Stimulated activated CD8-positive, alpha-beta memory T cell treated with anti-CD3 and anti-CD28 coated beads, Interleukin-7, amount 100 ng/mL, for 24 hours (primary cell): ENCODE measurements around the gene CLEC11A.

Experiments used
- DNase-seq: peaks from one replicate; pipeline ENCODE4 v3.0.0-alpha.2; 2020; ENCODE audit warnings: low read depth

The CLEC11A gene, protein sequence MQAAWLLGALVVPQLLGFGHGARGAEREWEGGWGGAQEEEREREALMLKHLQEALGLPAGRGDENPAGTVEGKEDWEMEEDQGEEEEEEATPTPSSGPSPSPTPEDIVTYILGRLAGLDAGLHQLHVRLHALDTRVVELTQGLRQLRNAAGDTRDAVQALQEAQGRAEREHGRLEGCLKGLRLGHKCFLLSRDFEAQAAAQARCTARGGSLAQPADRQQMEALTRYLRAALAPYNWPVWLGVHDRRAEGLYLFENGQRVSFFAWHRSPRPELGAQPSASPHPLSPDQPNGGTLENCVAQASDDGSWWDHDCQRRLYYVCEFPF

GRCh38 chr19:50723069-50723468, at the start of gene CLEC11A:
CLEC11A (plus strand) TSS chr19:50723364; CDS start chr19:50723526, 162 bp downstream.
- DNase-seq = no peak

GRCh38 chr19:50676625-50677197, 46.5 kb upstream of the CLEC11A start:
- DNase-seq = no peak

DNA sequence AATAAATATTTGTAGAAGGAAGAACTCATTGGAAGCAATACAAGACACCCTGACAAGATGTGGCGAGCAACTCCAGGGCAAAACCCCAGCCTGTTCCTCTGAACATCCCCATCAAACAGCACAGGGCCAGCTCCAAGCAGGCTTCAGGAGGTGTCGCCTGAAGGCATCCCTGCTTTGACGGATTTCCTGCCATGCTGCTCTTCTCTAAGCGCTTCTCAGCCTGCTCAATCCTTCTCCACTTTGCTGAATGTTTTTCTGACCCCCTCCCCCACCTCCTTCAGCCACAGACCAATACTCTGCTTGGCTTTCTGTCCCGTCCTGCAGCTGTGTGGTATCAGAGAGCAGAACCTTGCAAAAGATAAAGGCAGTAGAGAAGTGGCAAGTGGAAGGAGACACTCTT, 45.5 kb upstream of the CLEC11A start:
- no peak for DNase-seq

- DNase-seq = no peak
Observed at GRCh38 chr19:50678323-50678722, 44.8 kb upstream of the CLEC11A start.

GRCh38 chr19:50679177-50680125, 43.7 kb upstream of the CLEC11A start:
- DNase-seq = peak; percentile 48

DNA sequence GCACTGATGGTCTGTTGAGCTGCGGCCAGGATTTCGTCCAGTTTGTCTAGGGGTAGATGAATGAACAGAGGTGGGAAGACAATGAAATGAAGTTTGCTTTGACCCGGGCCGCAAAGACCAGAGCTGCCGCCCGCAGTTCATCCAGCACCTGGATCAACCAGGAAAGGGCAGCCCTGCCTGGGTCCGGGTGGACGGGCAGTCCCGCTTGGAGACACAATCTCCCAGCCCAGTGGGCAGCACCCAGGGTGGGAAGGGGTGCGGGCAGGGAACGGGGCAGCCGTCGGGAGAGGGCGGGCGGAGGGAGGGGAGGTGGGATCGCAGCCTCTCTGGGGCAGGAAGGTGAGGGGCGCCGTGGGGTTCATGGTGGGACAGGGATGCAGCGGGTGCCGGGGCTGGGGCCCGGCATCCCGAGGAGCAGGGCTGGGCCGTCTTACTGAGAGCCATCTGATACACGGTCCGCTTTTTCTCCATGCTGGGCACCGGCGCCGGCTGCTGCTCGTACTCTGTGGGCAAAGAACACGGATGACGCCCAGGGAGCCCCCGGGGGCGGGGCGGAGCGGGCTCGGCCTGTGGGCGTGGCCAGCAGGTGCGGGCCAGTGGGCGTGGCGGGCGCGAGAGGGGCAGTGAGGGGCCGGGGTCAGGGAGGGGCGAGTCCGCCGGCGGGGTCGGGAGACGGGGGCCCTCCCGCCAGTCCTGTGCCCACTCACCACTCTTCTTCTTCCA, 36.7 kb upstream of the CLEC11A start:
- no peak for DNase-seq

GRCh38 chr19:50688766-50689165, 34.4 kb upstream of the CLEC11A start:
- DNase-seq = no peak

DNA sequence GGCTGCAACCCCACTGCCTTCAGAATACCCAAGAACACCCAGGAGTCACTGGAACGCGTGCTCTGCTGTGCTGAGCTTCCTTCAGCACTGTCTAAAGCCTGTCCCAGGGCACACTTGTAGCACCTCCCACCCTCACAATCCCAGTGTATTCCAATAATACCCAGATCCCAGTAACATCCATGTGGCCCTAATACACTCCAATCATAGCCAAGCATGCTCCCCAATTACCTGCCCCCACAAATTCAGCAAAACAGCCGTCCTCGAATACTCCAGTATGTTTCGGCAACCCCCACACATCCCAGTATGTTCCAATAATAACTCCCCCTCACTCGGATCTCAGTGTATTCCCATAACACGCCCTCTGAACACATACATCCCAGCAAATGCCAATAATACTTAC, 32.7 kb upstream of the CLEC11A start:
- no peak for DNase-seq

GRCh38 chr19:50693064-50693975, 29.8 kb upstream of the CLEC11A start:
- no peak for DNase-seq

DNA sequence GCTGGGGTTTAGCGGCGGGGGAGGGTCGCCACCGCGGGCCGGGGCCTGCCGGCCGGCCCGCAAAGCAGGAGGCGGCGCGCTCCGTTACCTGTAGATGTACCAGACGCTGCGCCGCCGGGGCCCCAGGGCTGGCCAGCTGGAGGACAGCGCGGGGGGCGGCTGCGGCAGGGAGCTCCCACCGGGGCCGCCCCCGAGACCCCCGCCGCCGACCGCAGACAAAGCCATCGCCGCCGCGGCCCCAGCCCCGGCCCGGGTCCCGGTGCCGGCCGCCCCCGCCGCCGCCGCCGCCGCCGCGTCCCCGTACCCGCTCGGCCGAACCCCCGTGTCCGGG, 28.4 kb upstream of the CLEC11A start:
- no peak for DNase-seq

- DNase-seq = no peak
Observed at GRCh38 chr19:50695251-50696093, 27.7 kb upstream of the CLEC11A start.

- DNase-seq = no peak
Observed at GRCh38 chr19:50696094-50696483, 27.1 kb upstream of the CLEC11A start.

- no peak for DNase-seq
Observed at GRCh38 chr19:50697414-50698124, 25.6 kb upstream of the CLEC11A start.

- no peak for DNase-seq
Observed at GRCh38 chr19:50701367-50701985, 21.7 kb upstream of the CLEC11A start.

- DNase-seq = no peak
Observed at GRCh38 chr19:50702158-50702870, 20.9 kb upstream of the CLEC11A start.

DNA sequence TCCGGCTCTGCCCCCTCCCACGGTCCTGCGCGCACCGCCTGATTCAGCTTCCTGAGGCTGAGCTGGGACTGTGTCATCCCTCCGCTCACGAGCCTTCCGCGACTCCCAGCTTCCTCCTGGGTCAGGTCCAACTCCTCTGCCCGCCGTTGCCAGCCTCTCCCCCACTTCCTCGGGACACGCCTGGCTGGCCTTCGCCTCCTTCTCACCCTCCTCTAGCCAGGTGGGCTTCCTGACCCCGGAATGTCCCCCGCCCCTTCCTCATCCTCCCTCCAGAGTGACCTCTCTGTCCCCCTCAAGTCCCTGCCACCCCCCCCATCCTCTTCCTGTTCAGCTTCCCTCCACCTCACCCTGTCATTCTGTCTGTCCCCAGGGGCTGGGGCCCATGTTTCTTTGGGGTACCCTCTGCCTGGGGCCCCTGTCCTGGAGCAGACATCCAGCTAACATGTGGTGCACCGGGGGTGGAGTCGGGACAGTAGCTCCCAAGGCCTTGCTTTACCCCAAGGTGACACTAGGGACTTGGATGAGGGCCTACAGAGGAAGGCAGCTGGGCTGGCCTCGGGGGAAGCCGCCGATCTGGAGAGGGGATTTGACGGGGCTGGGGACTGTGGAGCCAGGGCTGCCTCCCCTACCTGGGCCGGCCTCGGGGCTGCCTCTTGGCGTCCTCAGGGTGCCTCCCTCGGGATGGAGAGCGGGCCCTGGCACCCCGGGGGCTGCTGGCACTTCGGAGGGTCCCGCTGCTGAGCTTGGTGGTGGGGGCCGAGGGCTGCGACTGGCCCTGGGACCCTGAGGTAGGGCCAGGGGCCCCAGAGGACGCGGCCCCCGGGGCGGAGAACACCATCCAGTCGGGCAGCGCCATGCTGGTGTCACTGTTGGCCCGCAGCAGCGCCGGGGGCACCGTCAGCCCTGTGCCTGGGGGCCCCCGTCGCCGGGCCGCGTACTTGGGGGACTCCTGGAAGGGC, 20.0 kb upstream of the CLEC11A start:
- DNase-seq = no peak
